Transverse colon (tissue), 4 donors: ENCODE data around the gene RNASEL. TPM values are rescaled to one million over a fixed set of nuclear protein-coding genes. Genes with fewer than 3 reads are reported as not detected.
"Not testable (repeated sequence)": the region's sequence is repeated elsewhere in the genome, so short reads cannot be mapped to it uniquely, and the experiment has no call there.

ENCODE experiments used
- DNase-seq: peaks from one replicate; pipeline ENCODE4 v3.0.0-alpha.2; 2019
- H3K27ac ChIP-seq, 4 donors: fragments of 200-600 bp; sonication (generic); 2 replicates each; pipeline ENCODE4 v1.5.1; 2016 to 2018; ENCODE audit warnings: inconsistent platforms in 4 of 4
- H3K27me3 ChIP-seq: fragments of 200-600 bp; sonication (generic); 2 replicates; pipeline ENCODE4 v1.5.1; 2017; ENCODE audit warnings: inconsistent platforms
- H3K36me3 ChIP-seq, 4 donors: fragments of 200-600 bp; sonication (generic); 2 replicates each; pipeline ENCODE4 v1.5.1; 2017 to 2019; ENCODE audit warnings: inconsistent platforms in 4 of 4
- H3K4me1 ChIP-seq, 4 donors: fragments of 200-600 bp; sonication (generic); 2 replicates each; pipeline ENCODE4 v1.5.1; 2017 to 2020; ENCODE audit warnings: inconsistent platforms in 4 of 4
- H3K4me3 ChIP-seq, 4 donors: fragments of 200-600 bp; sonication (generic); 1 replicate in 1 of 4; 2 replicates in 3 of 4; pipeline versions ENCODE4 v1.5.1 to v1.6.1; 2017 to 2019; ENCODE audit warnings: inconsistent platforms in 4 of 4
- H3K9me3 ChIP-seq, 2 donors: fragments of 200-600 bp; sonication (generic); 2 replicates each; pipeline ENCODE4 v1.5.1; 2017 to 2019; ENCODE audit warnings: inconsistent platforms in 2 of 2
- CTCF ChIP-seq, 5 experiments: fragments of 200-600 bp in 3 of 5; fragments of 450-650 bp in 2 of 5; sonication (generic) in 3 of 5; IDR thresholded peaks; 1 replicate in 2 of 5; 2 replicates in 3 of 5; pipeline ENCODE4 v1.5.1; 2016 to 2017; ENCODE audit warnings: antibody characterized with exemption in 5 of 5, inconsistent platforms in 3 of 5, mild to moderate bottlenecking in 2 of 5, moderate library complexity in 1 of 5
- EP300 ChIP-seq: sonication (generic); formaldehyde crosslinking; IDR thresholded peaks from one replicate; pipeline ENCODE4 v1.6.1; 2017; ENCODE audit warnings: antibody characterized with exemption, low read depth
- POLR2A ChIP-seq: fragments of 450-650 bp; IDR thresholded peaks from one replicate; pipeline ENCODE4 v1.6.1; 2016; ENCODE audit warnings: antibody characterized with exemption, mild to moderate bottlenecking, moderate library complexity
- POLR2AphosphoS5 ChIP-seq, 3 donors: sonication (generic); formaldehyde crosslinking; IDR thresholded peaks; one replicate each; pipeline ENCODE4 v1.6.1; 2016; ENCODE audit warnings: antibody characterized with exemption in 3 of 3
- WGBS, 2 donors: methylation state at CpG; one replicate each; pipeline ENCODE4 v1.1.5; 2018; ENCODE audit warnings: low coverage in 1 of 2; 5-methylcytosine and 5-hydroxymethylcytosine counted together
- in situ Hi-C, 4 donors: fragments of 200-750 bp; cut with MboI; loops; one replicate each; pipeline versions ENCODE4 v1.15.0 to v1.15.1; 2017; ENCODE audit warnings: low sequenced_read_pairs in 3 of 4, low pct_ligation_motif_present in 1 of 4, low pct_unique_long_range_greater_than_20kb in 1 of 4
- intact Hi-C: fragments of 100-400 bp; cut with DNase I; formaldehyde crosslinking; loops from one replicate; pipeline ENCODE4 v1.15.1; 2023; ENCODE audit warnings: low total_unique reads
- total RNA-seq, 4 donors: library from RNA; depleted of rRNA; stranded (reverse); fragments of >200 nt; gene quantifications; one replicate each; pipeline ENCODE4 v1.1.0, GENCODE V29; 2016

The RNASEL gene
- total RNA-seq, 4 donors from 2014 or later = 9.0 to 19.9 (median 15.4) TPM

- no peak overlapping the region for H3K27ac ChIP-seq
- WGBS, 2 donors = 93 to 100% methylated on average over 1 to 9 of the region's 9 CpGs
- peaks cover 0 to 8% (median 2%) of the 10 kb centered on the region in 4 donors for H3K4me1 ChIP-seq
- H3K4me3 ChIP-seq = no peak overlapping the region
- in situ Hi-C loops (no loop called here), intact Hi-C loops (loop anchor here (5.0 kb wide), 1 partner anchor 972 kb away; no protein-coding TSS in a partner anchor)
- H3K9me3 ChIP-seq = no peaks in the 10 kb centered on the region
- DNase-seq = no peak
- no peak for TF ChIP-seq POLR2AphosphoS5 (IDR thresholded peaks at IDR 0.05)
- no peak for TF ChIP-seq POLR2A
- TF ChIP-seq EP300 = no peak
- TF ChIP-seq CTCF (IDR thresholded peaks at IDR 0.05) = no peak
- H3K27me3 ChIP-seq = no peaks in the 10 kb centered on the region
- H3K36me3 ChIP-seq = no peaks in the 10 kb centered on the region
Measured at GRCh38 chr1:182634306-182635072, 45.4 kb upstream of the RNASEL start.

GRCh38 chr1:182633657-182634281 lies 44.7 kb upstream of the RNASEL start:
- in situ Hi-C loops (no loop called here), intact Hi-C loops (loop anchor here (5.0 kb wide), 1 partner anchor 971 kb away; no protein-coding TSS in a partner anchor)
- WGBS, 2 donors = 73 to 92% methylated on average over 2 to 11 of the region's 11 CpGs
- H3K36me3 ChIP-seq = no peaks in the 10 kb centered on the region
- no peak for TF ChIP-seq EP300
- TF ChIP-seq POLR2A = no peak
- TF ChIP-seq POLR2AphosphoS5 (IDR thresholded peaks at IDR 0.05) = no peak
- no peak for TF ChIP-seq CTCF (IDR thresholded peaks at IDR 0.05)
- no peaks in the 10 kb centered on the region for H3K9me3 ChIP-seq
- H3K4me1 ChIP-seq = peaks cover 0 to 8% (median 2%) of the 10 kb centered on the region in 4 donors
- no peak overlapping the region for H3K4me3 ChIP-seq
- no peaks in the 10 kb centered on the region for H3K27me3 ChIP-seq
- no peak overlapping the region for H3K27ac ChIP-seq
- no peak for DNase-seq

GRCh38 chr1:182633031-182633430 lies 44.0 kb upstream of the RNASEL start:
- intact Hi-C loops (loop anchor here (5.0 kb wide), 1 partner anchor 971 kb away; no protein-coding TSS in a partner anchor), in situ Hi-C loops (no loop called here)
- TF ChIP-seq POLR2A (no peak), POLR2AphosphoS5 (IDR thresholded peaks at IDR 0.05) (no peak), CTCF (IDR thresholded peaks at IDR 0.05) (no peak), EP300 (no peak)
- no peak for DNase-seq
- Histone ChIP-seq H3K27me3 (no peaks in the 10 kb centered on the region), H3K4me1 (peaks cover 0 to 8% (median 2%) of the 10 kb centered on the region in 4 donors), H3K4me3 (no peak overlapping the region), H3K9me3 (no peaks in the 10 kb centered on the region), H3K36me3 (no peaks in the 10 kb centered on the region), H3K27ac (no peak overlapping the region)

- intact Hi-C loops = loop anchor here (5.0 kb wide), 1 partner anchor 970 kb away; no protein-coding TSS in a partner anchor
- DNase-seq, H3K36me3 ChIP-seq, H3K9me3 ChIP-seq, H3K27me3 ChIP-seq, in situ Hi-C loops, H3K4me1 ChIP-seq, H3K27ac ChIP-seq, H3K4me3 ChIP-seq: not testable (repeated sequence)
- WGBS, 2 donors = 48 to 54% methylated on average over 11 to 12 of the region's 12 CpGs
Measured at GRCh38 chr1:182632441-182632857, 43.4 kb upstream of the RNASEL start.
